Stimulated activated naive B cell treated with anti-CD40 and anti-IgM and Interleukin-4, amounts not matched to agents 10 μg/mL and 1 μg/mL and 100 μg/mL, for 72 hours (primary cell): ENCODE results near the gene MSRB3.
"Not testable (repeated sequence)": the region's sequence is repeated elsewhere in the genome, so short reads cannot be mapped to it uniquely, and the experiment has no call there.

Experiments used
- ATAC-seq, 2 donors: fragments of 150-1000 bp; cut with Tn5 transposase; replicated peaks; 2 replicates each; pipeline ENCODE4 v1.10.0; 2021; ENCODE audit warnings: moderate library complexity in 1 of 2
- DNase-seq: peaks from one replicate; pipeline ENCODE4 v3.0.0; 2021
- H3K27ac Mint-ChIP-seq: one replicate; pipeline ENCODE4 v1.8.0; 2022; ENCODE audit warnings: mild to moderate bottlenecking, mixed read lengths
- H3K27me3 Mint-ChIP-seq, 2 donors: one replicate each; pipeline ENCODE4 v1.8.0; 2022; ENCODE audit warnings: mixed read lengths in 2 of 2
- H3K36me3 Mint-ChIP-seq, 2 donors: one replicate each; pipeline ENCODE4 v1.8.0; 2022; ENCODE audit warnings: mixed read lengths in 2 of 2, mild to moderate bottlenecking in 1 of 2
- H3K4me1 Mint-ChIP-seq, 2 donors: one replicate each; pipeline ENCODE4 v1.8.0; 2022; ENCODE audit warnings: mixed read lengths in 2 of 2, mild to moderate bottlenecking in 1 of 2
- H3K4me3 Mint-ChIP-seq, 2 donors: one replicate each; pipeline ENCODE4 v1.8.0; 2022; ENCODE audit warnings: mild to moderate bottlenecking in 2 of 2, mixed read lengths in 2 of 2, moderate library complexity in 1 of 2
- H3K9me3 Mint-ChIP-seq, 2 donors: one replicate each; pipeline ENCODE4 v1.8.0; 2022; ENCODE audit warnings: mixed read lengths in 2 of 2, mild to moderate bottlenecking in 1 of 2

The MSRB3 gene

DNA sequence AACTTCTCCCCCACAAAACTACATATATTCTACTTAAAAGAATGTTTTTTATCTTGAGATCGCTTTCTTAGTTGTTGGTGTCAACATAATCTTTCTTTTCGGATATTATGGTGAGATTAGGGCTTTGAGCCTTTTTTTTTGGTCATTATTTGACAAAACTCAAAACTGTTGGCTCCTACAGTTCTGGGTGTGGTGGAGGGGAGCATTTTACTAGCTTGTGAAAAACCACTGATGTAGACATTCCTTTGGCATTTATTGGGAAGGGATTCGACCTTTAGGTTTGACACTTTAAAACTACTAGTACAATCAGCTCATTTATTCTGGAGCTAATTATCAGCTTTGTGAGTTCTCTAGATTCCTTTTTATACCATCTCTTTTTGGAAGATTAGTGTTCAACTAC lies 24.4 kb downstream of the MSRB3 start:
- DNase-seq, result no peak
- no peak for ATAC-seq
- H3K27me3 Mint-ChIP-seq, result peaks cover 0 to 16% of the 10 kb centered on the region in 2 donors
- H3K27ac Mint-ChIP-seq, result no peak overlapping the region
- H3K9me3 Mint-ChIP-seq, result no peaks in the 10 kb centered on the region
- peaks cover 6 to 9% of the 10 kb centered on the region in 2 donors for H3K4me1 Mint-ChIP-seq
- no peaks in the 10 kb centered on the region for H3K36me3 Mint-ChIP-seq
- no peak overlapping the region for H3K4me3 Mint-ChIP-seq

GRCh38 chr12:65305346-65305950 lies 27.0 kb downstream of the MSRB3 start:
- Mint-ChIP-seq H3K27me3 (peaks cover 0 to 11% of the 10 kb centered on the region in 2 donors), H3K4me3 (no peak overlapping the region), H3K4me1 (peaks cover 15 to 26% of the 10 kb centered on the region in 2 donors), H3K36me3 (no peaks in the 10 kb centered on the region), H3K27ac (no peak overlapping the region), H3K9me3 (no peaks in the 10 kb centered on the region)
- no peak for DNase-seq
- ATAC-seq, result no peak

GRCh38 chr12:65306366-65307168 lies 28.1 kb downstream of the MSRB3 start:
- DNase-seq (peak; percentile 1), ATAC-seq (peak; percentile 41 to 47)
- H3K9me3 Mint-ChIP-seq, result no peaks in the 10 kb centered on the region
- H3K4me3 Mint-ChIP-seq, result peak overlapping the region in 1 of 2 donors; percentile 5
- H3K36me3 Mint-ChIP-seq, result no peaks in the 10 kb centered on the region
- H3K27ac Mint-ChIP-seq, result no peak overlapping the region
- H3K27me3 Mint-ChIP-seq, result peaks cover 0 to 11% of the 10 kb centered on the region in 2 donors
- H3K4me1 Mint-ChIP-seq, result peaks cover 15 to 26% of the 10 kb centered on the region in 2 donors

DNA sequence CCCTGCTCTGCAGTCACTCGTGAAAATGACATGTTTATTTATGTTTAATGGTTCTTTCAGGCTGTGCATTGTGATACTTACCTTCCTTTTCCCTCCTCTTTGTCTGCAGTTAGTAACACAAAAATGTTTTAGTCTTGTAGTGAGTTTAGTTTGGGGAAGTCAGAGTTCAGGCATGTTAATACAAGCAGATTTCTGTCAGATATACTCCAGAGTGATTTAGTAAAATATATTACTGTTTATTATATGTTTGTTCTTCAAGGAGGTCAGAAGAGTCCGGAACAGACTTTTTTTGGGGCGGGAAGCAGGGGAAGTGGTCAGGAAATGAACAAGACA lies 28.7 kb downstream of the MSRB3 start:
- Mint-ChIP-seq H3K36me3 (no peaks in the 10 kb centered on the region), H3K9me3 (no peaks in the 10 kb centered on the region), H3K27me3 (peaks cover 0 to 11% of the 10 kb centered on the region in 2 donors), H3K27ac (no peak overlapping the region), H3K4me1 (peaks cover 15 to 26% of the 10 kb centered on the region in 2 donors), H3K4me3 (no peak overlapping the region)
- DNase-seq (no peak), ATAC-seq (no peak)

DNA sequence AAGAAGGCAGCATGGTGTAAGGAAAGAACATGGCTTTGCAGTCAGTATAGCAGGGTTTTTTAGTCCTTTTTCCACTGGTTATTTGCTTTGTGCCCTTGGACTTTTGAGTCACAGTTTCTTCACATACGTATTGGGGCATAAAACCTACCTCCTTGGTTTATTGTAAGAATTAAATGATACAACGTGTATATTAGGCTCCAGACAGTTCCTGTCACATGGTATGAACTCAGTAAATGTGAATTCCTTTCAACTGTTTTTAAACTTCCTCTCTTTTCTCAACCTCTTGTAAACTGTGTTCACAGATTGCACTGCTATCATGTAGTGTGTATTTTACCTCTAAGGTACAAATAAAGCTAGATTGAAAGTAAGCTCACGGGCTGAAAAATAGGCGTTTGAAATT lies 29.5 kb downstream of the MSRB3 start:
- Mint-ChIP-seq H3K27ac (no peak overlapping the region), H3K27me3 (peaks cover 0 to 11% of the 10 kb centered on the region in 2 donors), H3K4me1 (peaks cover 15 to 26% of the 10 kb centered on the region in 2 donors), H3K36me3 (no peaks in the 10 kb centered on the region), H3K4me3 (no peak overlapping the region), H3K9me3 (no peaks in the 10 kb centered on the region)
- ATAC-seq (no peak), DNase-seq (no peak)

DNA sequence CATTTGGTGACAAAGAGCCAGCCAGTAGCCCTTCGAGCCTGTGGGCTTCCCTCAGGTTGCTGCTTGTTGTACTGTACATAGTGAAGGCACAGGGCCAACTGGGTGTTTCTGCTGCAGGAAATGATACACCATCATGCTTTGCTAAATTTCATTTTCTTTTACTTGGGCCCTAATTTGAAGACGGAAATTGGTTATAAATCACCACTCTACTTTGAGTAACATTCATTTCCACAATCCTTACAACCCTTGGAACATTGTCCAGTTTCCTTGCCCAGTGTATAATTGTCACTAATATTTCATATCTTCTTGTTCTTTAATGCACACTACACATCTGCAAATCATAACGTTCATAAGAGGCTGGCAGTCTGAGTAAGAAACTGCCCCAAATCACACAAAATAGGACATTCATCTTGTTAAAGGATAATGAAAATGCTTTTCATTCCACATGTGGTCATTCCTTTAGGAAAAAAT lies 30.2 kb downstream of the MSRB3 start:
- Mint-ChIP-seq H3K27me3 (peaks cover 0 to 8% of the 10 kb centered on the region in 2 donors), H3K4me3 (peak overlapping the region in 1 of 2 donors; percentile 18), H3K9me3 (no peaks in the 10 kb centered on the region), H3K27ac (no peak overlapping the region), H3K36me3 (no peaks in the 10 kb centered on the region), H3K4me1 (peaks cover 15 to 26% of the 10 kb centered on the region in 2 donors)
- ATAC-seq (peak in 1 of 2 donors; percentile 29), DNase-seq (no peak)

DNA sequence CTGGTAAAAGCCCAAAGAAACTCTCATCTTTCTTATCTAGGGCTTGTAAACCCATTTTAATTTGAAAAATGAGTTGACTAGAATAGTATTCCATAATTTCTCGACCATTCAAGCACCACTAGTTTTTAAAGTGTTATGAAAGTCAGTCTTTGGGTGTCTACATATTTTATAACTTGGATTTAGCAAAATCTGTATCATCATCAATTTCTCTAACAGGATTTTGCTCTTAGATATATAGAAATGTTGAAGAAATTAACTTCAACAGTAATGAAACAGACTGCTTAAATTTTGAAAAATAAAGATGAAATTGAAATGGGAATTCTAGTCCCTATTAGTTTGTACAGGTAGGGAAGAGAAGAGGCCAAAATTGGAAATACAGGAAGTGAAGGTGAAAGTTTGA lies 32.8 kb downstream of the MSRB3 start:
- peaks cover 15 to 26% of the 10 kb centered on the region in 2 donors for H3K4me1 Mint-ChIP-seq
- no peaks in the 10 kb centered on the region for H3K9me3 Mint-ChIP-seq
- ATAC-seq (no peak), DNase-seq (no peak)
- no peak overlapping the region for H3K27ac Mint-ChIP-seq
- no peaks in the 10 kb centered on the region for H3K36me3 Mint-ChIP-seq
- no peaks in the 10 kb centered on the region for H3K27me3 Mint-ChIP-seq
- H3K4me3 Mint-ChIP-seq, result no peak overlapping the region

GRCh38 chr12:65313719-65314317 lies 35.3 kb downstream of the MSRB3 start:
- ATAC-seq, result no peak

DNA sequence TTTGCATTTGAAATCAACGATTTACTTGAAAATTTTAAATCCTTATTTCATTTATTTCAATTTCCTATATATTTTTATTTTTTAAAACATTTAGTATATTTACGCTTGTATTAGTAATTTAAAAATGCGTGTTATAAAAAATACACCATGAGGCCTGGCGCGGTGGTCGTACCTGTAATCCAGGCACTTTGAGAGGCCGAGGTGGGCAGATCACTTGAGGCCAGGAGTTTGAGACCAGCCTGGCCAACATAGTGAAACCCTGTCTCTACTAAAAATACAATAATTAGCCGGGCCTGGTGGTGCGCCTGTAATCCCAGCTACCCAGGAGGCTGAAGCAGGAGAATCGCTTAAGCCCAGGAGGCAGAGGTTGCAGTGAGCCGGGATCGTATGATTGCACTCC lies 36.8 kb downstream of the MSRB3 start:
- H3K27me3 Mint-ChIP-seq, H3K4me3 Mint-ChIP-seq, H3K4me1 Mint-ChIP-seq, H3K36me3 Mint-ChIP-seq, H3K27ac Mint-ChIP-seq, H3K9me3 Mint-ChIP-seq, ATAC-seq, DNase-seq: not testable (repeated sequence)

More at GRCh38 chr12:65313719-65314317, 35.3 kb downstream of the MSRB3 start:
- no peak for DNase-seq
- H3K36me3 Mint-ChIP-seq, result no peaks in the 10 kb centered on the region
- no peak overlapping the region for H3K27ac Mint-ChIP-seq
- no peak overlapping the region for H3K4me3 Mint-ChIP-seq
- no peaks in the 10 kb centered on the region for H3K9me3 Mint-ChIP-seq
- H3K27me3 Mint-ChIP-seq, result no peaks in the 10 kb centered on the region
- H3K4me1 Mint-ChIP-seq, result peaks cover 3 to 8% of the 10 kb centered on the region in 2 donors

GRCh38 chr12:65318186-65318685 lies 39.8 kb downstream of the MSRB3 start:
- DNase-seq, result no peak
- Mint-ChIP-seq H3K4me3 (no peak overlapping the region), H3K27me3 (no peaks in the 10 kb centered on the region), H3K27ac (no peak overlapping the region), H3K36me3 (no peaks in the 10 kb centered on the region), H3K4me1 (no peaks in the 10 kb centered on the region), H3K9me3 (no peaks in the 10 kb centered on the region)
- ATAC-seq, result no peak

- no peaks in the 10 kb centered on the region for H3K36me3 Mint-ChIP-seq
- H3K4me3 Mint-ChIP-seq, result no peak overlapping the region
- H3K9me3 Mint-ChIP-seq, result no peaks in the 10 kb centered on the region
- H3K27ac Mint-ChIP-seq, result no peak overlapping the region
- no peak for DNase-seq
- no peaks in the 10 kb centered on the region for H3K4me1 Mint-ChIP-seq
- no peak for ATAC-seq
- no peaks in the 10 kb centered on the region for H3K27me3 Mint-ChIP-seq
These were observed 41.3 kb downstream of the MSRB3 start for GRCh38 chr12:65319688-65320200.

DNA sequence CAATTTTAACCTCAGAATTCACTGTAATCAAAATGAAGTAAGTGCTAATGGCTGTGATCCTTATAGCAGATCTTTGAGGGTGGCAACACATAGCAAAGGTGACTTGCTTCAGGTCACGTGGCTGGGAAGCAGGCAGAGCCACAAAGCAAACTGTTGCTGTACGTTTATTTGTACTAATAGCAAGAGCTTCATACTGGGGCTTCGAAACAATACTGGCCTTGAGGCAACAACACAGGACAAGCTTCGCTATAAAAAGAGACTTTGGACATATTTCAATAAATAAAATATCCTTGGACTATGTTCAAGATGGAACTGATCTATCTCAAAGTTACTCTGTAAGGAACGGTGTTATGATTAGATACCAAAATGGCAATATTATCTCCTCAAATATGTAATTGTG lies 44.6 kb downstream of the MSRB3 start:
- Mint-ChIP-seq H3K4me1 (no peaks in the 10 kb centered on the region), H3K9me3 (no peaks in the 10 kb centered on the region), H3K36me3 (no peaks in the 10 kb centered on the region), H3K27me3 (no peaks in the 10 kb centered on the region), H3K27ac (no peak overlapping the region), H3K4me3 (no peak overlapping the region)
- no peak for ATAC-seq
- no peak for DNase-seq

GRCh38 chr12:65324056-65324455 lies 45.6 kb downstream of the MSRB3 start:
- DNase-seq (no peak), ATAC-seq (no peak)
- Mint-ChIP-seq H3K4me3 (no peak overlapping the region), H3K36me3 (no peaks in the 10 kb centered on the region), H3K27me3 (no peaks in the 10 kb centered on the region), H3K9me3 (no peaks in the 10 kb centered on the region), H3K4me1 (no peaks in the 10 kb centered on the region), H3K27ac (no peak overlapping the region)

GRCh38 chr12:65324551-65324950 lies 46.1 kb downstream of the MSRB3 start:
- no peak for DNase-seq
- no peaks in the 10 kb centered on the region for H3K36me3 Mint-ChIP-seq
- H3K27me3 Mint-ChIP-seq, result no peaks in the 10 kb centered on the region
- H3K4me3 Mint-ChIP-seq, result no peak overlapping the region
- no peaks in the 10 kb centered on the region for H3K9me3 Mint-ChIP-seq
- H3K4me1 Mint-ChIP-seq, result no peaks in the 10 kb centered on the region
- ATAC-seq, result no peak
- H3K27ac Mint-ChIP-seq, result no peak overlapping the region
